Activated CD8-positive, alpha-beta memory T cell treated with anti-CD3 and anti-CD28 coated beads for 48 hours (primary cell): Measurements from ENCODE around the gene SMARCD1.

Experiments used
- DNase-seq, 3 experiments: peaks; one replicate each; pipeline ENCODE4 v3.0.0-alpha.2; 2020; ENCODE audit warnings: low read depth in 2 of 3, low spot score in 2 of 3

SMARCD1 gene

DNA sequence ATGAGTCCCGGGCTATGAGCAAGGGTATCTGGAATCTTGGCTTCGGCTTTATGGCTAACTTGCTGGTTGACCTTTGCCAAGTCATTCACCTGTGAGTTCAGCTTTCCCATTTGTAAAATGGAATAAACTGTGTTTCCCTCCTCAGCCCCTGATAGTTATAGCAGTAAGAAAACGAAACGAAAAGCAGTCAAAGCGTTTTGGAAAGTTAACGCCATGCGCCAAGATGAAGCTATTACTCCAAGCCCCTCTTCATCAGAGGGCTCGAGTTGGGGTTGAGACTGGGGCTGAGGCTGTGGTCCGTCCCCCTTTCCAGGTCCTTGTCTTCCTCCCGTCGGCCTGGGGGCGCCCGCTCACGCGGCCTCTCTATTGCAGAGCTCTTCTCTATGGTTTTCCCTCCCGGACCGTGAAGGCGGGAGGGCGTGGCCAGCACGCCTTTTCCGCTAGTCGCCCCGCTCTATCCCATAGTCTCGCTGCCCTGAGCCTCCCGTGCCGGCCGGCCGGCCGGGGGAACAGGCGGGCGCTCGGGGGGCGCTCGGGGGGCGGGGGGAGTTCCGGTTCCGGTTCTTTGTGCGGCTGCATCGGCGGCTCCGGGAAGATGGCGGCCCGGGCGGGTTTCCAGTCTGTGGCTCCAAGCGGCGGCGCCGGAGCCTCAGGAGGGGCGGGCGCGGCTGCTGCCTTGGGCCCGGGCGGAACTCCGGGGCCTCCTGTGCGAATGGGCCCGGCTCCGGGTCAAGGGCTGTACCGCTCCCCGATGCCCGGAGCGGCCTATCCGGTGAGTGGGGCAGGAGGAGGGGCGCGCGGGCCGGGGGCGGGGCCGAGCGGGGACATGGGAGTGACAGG lies at the start of gene SMARCD1:
Gene SMARCD1 (plus strand): TSS at position 568 of the 840 bp plus-strand sequence. CDS start 28 bp downstream, at position 596.
- DNase-seq = peak; percentile 60 to 74 (median 65)

- DNase-seq = no peak
These were observed 46.8 kb upstream of the SMARCD1 start for GRCh38 chr12:50038336-50038735.

GRCh38 chr12:50039151-50039835 lies 45.8 kb upstream of the SMARCD1 start:
- DNase-seq = peak; percentile 64 to 99 (median 96)

DNA sequence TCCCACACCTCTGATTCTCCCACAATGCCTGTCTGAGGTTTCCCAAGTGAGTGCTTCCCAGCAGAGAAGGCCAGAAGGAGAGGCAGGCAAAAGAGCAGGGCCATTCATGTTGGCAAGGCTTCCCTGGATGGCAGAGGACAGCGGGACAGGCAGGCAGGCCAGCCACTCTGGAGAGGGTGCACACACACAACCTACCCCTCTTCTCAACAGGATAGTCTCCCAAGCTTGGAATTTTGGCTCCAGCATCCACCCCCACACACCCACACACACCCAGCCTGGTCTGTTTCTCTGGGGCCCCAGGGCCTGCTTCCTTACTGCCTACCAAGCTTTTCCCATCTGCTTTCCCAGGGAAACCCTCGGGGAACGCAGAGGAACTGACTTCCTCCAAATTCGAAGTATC lies 44.5 kb upstream of the SMARCD1 start:
- no peak for DNase-seq

DNA sequence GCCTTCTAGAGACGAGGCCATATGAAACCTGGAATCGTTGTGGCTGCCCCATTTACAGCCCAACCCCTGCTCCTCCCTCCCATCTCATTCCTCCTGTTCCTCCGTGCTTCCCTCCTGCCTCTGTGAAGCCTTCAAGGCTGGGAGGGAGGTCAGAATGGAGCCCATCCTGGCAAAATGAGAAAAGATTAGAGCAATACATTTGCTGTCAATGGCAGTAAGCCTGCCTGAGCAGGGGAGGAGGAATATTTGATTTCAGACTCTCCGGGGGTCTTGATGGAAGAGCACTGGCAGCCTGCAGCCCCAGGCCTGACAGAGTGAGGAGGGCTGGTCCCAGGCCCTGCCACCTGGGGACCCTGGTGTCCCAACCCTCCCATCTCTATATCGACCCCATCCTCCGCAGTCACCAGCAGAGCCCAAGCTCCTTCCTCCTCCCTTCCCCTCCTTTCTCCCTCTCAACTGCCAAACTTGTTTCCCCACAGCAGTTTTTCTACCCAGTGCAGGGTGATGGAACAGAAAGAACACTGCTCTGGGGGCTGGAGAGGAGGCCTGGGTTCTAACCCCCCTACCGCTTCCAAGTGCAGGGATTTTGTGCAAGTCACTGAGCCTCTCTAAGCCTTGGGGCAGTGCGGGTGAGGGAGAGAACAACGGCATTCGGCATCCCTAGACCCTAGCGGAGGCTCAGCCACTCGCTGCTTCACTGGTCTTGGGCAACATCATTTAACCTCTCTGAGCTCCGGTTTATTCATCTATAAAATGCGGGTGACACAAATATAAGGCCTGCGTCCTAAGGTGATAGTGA lies 43.9 kb upstream of the SMARCD1 start:
- no peak for DNase-seq

DNA sequence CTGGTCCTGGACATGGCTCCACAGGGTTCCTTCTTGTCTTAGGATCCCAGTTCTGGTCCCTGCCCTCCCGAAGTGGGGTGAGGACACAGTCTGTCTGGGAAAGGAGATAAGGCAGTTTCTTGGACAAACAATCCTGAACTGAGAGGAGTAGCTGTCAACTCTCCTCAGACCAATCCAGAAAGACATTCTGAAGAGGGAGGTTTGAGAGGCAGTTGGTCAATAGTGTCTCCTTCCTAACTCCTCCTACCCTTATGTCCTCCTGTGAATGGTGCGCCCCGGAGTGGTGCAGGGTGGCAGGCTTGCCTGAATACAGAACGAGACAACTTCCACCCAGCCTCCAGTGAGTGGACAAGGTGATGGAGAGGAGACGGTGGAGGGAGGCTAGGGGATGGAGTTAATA lies 43.2 kb upstream of the SMARCD1 start:
- DNase-seq = no peak

DNA sequence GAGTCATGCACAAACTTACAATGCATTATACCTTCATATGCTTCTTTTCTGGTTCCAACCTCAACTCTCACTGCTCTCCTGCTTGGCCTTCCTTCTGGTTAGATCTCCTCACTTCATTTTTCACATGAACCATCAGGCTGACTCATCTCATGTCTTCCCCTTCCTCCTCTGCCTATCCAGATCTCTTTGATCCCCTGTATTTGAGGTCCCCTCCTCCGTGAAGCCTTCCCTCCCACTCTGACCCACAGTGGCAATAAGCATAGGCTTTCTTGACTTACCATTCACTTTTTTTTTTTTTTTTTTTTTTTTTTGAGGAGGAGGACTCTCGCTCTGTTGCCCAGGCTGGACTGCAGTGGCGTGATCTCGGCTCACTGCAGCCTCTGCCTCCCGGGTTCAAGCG lies 42.4 kb upstream of the SMARCD1 start:
- no peak for DNase-seq

GRCh38 chr12:50043308-50043707 lies 41.8 kb upstream of the SMARCD1 start:
- DNase-seq = no peak

GRCh38 chr12:50043854-50044253 lies 41.3 kb upstream of the SMARCD1 start:
- no peak for DNase-seq

- DNase-seq = no peak
These were observed 37.4 kb upstream of the SMARCD1 start for GRCh38 chr12:50047693-50048250.

DNA sequence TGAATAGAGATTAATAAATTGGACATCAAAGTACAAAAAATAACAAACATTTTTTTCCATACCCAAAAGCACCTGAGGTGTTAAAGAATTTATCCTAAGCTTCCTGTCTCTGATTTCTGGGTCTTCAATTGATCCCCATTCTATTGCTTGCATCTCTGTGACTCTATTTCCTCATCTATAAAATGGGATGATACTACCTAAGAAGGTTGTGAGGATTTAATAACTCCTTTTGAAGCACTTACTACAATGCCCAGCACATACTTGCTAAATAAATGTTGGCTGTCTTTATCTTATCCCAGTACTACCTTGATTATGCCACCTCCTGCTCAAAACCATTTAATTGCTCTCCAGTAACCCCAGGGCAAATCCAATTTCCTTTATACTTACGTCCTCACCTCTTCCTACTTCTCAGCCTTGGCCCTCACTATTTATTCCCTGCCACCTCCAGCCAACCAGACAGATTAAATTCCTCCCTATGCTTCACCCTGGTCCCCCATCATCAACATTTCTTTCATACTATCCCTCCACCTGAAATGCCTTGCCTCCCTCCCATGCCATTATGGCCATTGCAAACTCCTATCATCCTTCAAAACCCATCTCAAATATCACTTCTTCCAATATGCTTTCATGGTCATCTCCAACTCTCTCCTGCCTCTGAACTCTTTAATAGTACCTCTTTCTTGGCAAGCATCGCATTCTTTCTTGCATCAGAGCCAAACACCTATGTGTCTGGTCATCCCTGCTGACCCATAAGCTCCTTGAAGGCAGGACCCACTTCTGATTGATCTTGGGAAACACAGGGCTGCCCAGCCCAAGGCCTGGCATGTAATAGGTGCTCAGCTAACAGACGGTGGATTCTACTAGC lies 35.7 kb upstream of the SMARCD1 start:
- no peak for DNase-seq

DNA sequence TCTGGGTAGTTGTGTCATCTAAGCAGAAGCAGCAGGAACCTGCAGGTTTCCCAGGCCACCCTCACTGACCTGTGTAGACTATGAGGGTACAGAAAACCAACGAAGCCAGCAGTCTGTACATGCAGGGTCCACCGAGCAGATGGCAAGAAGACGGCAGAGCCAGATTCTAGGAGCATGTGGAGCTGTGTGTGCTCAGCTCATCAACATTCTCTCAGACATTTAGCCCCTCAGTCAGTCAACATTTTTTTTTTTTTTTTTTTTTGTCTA lies 35.1 kb upstream of the SMARCD1 start:
- DNase-seq = no peak

GRCh38 chr12:50050410-50051098 lies 34.6 kb upstream of the SMARCD1 start:
- no peak for DNase-seq

- DNase-seq = no peak
These were observed 33.9 kb upstream of the SMARCD1 start for GRCh38 chr12:50051101-50051806.

DNA sequence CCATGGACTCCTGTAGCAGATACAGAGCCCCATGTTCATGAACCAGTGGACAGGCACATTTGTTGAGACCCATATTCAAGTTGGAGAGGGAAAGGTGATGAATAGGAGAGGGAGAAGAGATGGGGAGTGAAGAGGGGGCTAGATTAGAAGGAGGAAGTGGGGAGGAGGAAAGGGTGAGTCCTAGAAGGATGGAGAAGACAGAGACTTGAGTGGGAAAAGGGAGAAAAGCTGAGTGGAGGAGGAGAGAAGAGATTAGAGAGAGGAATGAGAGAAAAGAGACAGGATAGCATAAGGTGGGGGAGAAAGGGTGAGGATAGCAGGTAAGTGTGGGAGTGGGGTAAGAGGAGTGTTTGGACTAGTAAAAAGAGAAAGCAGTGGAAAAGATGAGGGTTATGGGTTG lies 32.6 kb upstream of the SMARCD1 start:
- no peak for DNase-seq

- DNase-seq = no peak
These were observed 32.2 kb upstream of the SMARCD1 start for GRCh38 chr12:50052964-50053363.

DNA sequence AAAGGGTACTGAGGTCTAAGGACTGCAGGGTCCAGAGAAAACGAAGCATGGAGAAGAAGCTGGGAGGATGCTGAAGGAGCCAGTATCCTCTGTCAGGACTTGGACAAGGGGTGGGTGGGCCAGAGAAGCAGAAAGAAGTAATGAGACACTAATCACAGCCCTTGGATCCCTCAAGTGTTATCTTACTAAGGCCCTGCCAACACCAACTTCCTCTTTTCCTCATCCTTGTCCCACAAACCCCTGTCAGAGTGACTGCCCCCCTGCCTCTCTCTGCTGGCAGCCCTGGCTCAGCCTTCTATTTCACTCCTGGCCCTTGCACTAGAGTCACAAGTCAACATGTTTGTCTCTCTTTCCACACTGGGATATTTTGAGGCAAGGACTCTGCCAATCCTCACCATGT lies 31.6 kb upstream of the SMARCD1 start:
- no peak for DNase-seq

DNA sequence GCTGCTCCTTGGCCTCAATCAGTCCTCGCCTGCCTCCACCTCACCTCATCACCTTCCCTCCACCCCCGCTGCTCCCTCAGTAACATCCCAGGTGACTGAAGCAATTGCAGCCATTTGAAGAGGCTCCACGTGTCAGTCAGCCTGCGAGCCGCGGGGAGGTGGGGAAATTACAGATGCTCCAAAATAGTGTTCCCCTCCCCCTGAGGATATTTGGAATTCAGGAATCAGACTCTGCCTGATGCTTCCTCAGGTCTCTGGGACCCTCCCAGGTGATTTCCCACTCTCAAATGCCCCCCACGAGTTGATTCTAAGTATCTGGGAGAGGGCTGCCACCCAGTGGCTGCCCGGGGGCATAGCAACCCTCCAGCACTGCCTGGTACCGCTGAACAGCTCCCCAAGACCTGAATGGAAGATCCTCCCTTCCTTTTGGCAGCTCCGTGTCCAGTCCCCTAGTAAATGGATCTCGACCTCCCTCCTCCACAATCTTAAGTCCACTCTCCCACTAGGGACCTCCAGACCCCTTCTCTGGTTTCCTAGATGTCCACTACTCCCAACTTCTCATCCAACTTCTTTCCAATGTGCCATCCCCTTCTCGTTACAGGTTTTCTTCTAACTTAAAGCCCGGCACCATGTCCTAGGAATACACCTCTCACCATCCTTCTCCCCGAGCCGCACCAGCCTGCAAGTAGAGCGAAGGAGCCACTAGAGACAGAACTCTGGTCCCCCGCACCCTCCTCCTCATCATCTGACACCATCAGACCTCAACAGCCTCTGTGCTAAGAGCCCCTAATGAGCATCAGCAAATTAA lies 29.1 kb upstream of the SMARCD1 start:
- peak in 2 of 3 experiments; percentile 37 to 42 for DNase-seq

GRCh38 chr12:50056639-50056976 lies 28.5 kb upstream of the SMARCD1 start:
- no peak for DNase-seq
